Osteoblast (primary cell): ENCODE results near the gene ATRIP. TPM values are rescaled to one million over a fixed set of nuclear protein-coding genes. Genes with fewer than 3 reads are reported as not detected.

ENCODE experiments used
- DNase-seq: peaks from one replicate; pipeline ENCODE4 v3.0.0; 2011; ENCODE audit warnings: low spot score, mixed read lengths; ENCODE audit not compliant: insufficient read length; ENCODE audit errors: missing footprints
- H2AFZ ChIP-seq: 2 replicates; pipeline ENCODE4 v1.6.0; 2011; ENCODE audit warnings: mild to moderate bottlenecking, low read length
- H3K27ac ChIP-seq: 2 replicates; pipeline ENCODE4 v1.5.1; 2011; ENCODE audit warnings: mild to moderate bottlenecking, low read depth, low read length, moderate library complexity
- H3K27me3 ChIP-seq: 2 replicates; pipeline ENCODE4 v1.6.0; 2012; ENCODE audit warnings: mild to moderate bottlenecking, control low read depth, inconsistent platforms, low read length, moderate library complexity; ENCODE audit not compliant: insufficient read depth
- H3K36me3 ChIP-seq: 2 replicates; pipeline ENCODE4 v1.5.1; 2011; ENCODE audit warnings: mild to moderate bottlenecking, low read length, control low read depth, moderate library complexity; ENCODE audit not compliant: insufficient read depth
- H3K4me1 ChIP-seq: 2 replicates; pipeline ENCODE4 v1.5.1; 2011; ENCODE audit warnings: mild to moderate bottlenecking, low read length, control low read depth, moderate library complexity; ENCODE audit not compliant: insufficient read depth
- H3K4me2 ChIP-seq: 2 replicates; pipeline ENCODE4 v1.6.0; 2011; ENCODE audit warnings: mild to moderate bottlenecking, low read length; ENCODE audit not compliant: insufficient read depth
- H3K4me3 ChIP-seq: fragments of 200-600 bp; sonication (generic); 3 replicates; pipeline ENCODE4 v1.5.1; 2012; ENCODE audit warnings: mild to moderate bottlenecking, low read length, inconsistent platforms; ENCODE audit not compliant: insufficient read depth
- H3K79me2 ChIP-seq: 2 replicates; pipeline ENCODE4 v1.6.0; 2012; ENCODE audit warnings: mild to moderate bottlenecking, low read length, control low read depth, inconsistent platforms; ENCODE audit not compliant: insufficient read depth
- H3K9me3 ChIP-seq: 2 replicates; pipeline ENCODE4 v1.5.1; 2011; ENCODE audit warnings: low read depth, low read length, control low read depth
- H4K20me1 ChIP-seq: 2 replicates; pipeline ENCODE4 v1.6.0; 2012; ENCODE audit warnings: mild to moderate bottlenecking, low read length, control low read depth; ENCODE audit not compliant: insufficient read depth
- CTCF ChIP-seq: IDR thresholded peaks from 2 replicates; pipeline ENCODE4 v1.5.1; 2011; ENCODE audit warnings: mild to moderate bottlenecking, low read depth, low read length, moderate library complexity; ENCODE audit errors: extremely low read depth
- total RNA-seq: library from RNA; depleted of rRNA; stranded (reverse); fragments of >200 nt; gene quantifications from 2 replicates; pipeline ENCODE4 v1.2.3, GENCODE V29; 2012

The ATRIP gene
- total RNA-seq, 1 donor = 5.1 TPM

GRCh38 chr3:48408823-48409281 lies 37.7 kb upstream of the ATRIP start:
- Histone ChIP-seq H3K79me2 (no peaks in the 10 kb centered on the region), H3K4me3 (no peak overlapping the region), H3K36me3 (no peaks in the 10 kb centered on the region), H3K9me3 (no peaks in the 10 kb centered on the region), H2AFZ (no peak overlapping the region), H3K4me1 (no peaks in the 10 kb centered on the region), H3K27me3 (no peaks in the 10 kb centered on the region), H3K27ac (no peak overlapping the region), H3K4me2 (no peak overlapping the region), H4K20me1 (no peaks in the 10 kb centered on the region)
- DNase-seq = peak; percentile 88
- TF ChIP-seq CTCF = no peak

- no peak overlapping the region for H3K27ac ChIP-seq
- H3K27me3 ChIP-seq = no peaks in the 10 kb centered on the region
- H3K4me2 ChIP-seq = no peak overlapping the region
- H3K4me1 ChIP-seq = no peaks in the 10 kb centered on the region
- DNase-seq = peak; percentile 73
- no peaks in the 10 kb centered on the region for H3K36me3 ChIP-seq
- no peak overlapping the region for H2AFZ ChIP-seq
- no peak for TF ChIP-seq CTCF
- H3K4me3 ChIP-seq = no peak overlapping the region
- no peaks in the 10 kb centered on the region for H4K20me1 ChIP-seq
- no peaks in the 10 kb centered on the region for H3K79me2 ChIP-seq
- no peaks in the 10 kb centered on the region for H3K9me3 ChIP-seq
These were observed 37.0 kb upstream of the ATRIP start for GRCh38 chr3:48409291-48410201.

GRCh38 chr3:48410205-48411040 lies 36.1 kb upstream of the ATRIP start:
- Histone ChIP-seq H3K36me3 (no peaks in the 10 kb centered on the region), H2AFZ (no peak overlapping the region), H4K20me1 (no peaks in the 10 kb centered on the region), H3K27me3 (no peaks in the 10 kb centered on the region), H3K79me2 (no peaks in the 10 kb centered on the region), H3K27ac (no peak overlapping the region), H3K4me2 (no peak overlapping the region), H3K4me3 (no peak overlapping the region), H3K9me3 (no peaks in the 10 kb centered on the region), H3K4me1 (no peaks in the 10 kb centered on the region)
- no peak for TF ChIP-seq CTCF
- peak; percentile 79 for DNase-seq
